Measurements from ENCODE around the gene LANCL2.

DNA sequence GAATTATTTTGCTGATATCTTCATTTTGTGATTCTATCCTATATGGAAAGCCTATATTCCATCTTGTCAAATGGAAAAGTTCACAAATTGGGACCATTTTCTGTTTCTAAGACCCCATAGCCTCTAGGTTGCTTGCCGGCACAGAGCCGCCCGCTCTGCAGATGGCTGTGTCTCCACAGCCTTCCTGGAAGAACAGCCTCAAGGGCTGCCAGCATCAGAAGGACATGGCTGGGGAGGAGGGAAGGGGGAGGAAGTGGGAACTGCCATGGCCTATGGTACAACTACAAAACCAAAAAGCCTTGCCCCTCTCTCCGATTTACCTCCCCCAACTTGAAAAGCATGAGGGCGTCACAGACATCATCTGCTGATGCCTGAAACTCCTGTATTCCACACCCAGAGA, 75.9 kb downstream of the LANCL2 start:
- TF ChIP-seq, protein P1, sequence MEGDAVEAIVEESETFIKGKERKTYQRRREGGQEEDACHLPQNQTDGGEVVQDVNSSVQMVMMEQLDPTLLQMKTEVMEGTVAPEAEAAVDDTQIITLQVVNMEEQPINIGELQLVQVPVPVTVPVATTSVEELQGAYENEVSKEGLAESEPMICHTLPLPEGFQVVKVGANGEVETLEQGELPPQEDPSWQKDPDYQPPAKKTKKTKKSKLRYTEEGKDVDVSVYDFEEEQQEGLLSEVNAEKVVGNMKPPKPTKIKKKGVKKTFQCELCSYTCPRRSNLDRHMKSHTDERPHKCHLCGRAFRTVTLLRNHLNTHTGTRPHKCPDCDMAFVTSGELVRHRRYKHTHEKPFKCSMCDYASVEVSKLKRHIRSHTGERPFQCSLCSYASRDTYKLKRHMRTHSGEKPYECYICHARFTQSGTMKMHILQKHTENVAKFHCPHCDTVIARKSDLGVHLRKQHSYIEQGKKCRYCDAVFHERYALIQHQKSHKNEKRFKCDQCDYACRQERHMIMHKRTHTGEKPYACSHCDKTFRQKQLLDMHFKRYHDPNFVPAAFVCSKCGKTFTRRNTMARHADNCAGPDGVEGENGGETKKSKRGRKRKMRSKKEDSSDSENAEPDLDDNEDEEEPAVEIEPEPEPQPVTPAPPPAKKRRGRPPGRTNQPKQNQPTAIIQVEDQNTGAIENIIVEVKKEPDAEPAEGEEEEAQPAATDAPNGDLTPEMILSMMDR (IDR thresholded peaks at IDR 0.05), result no peak
- TF ChIP-seq ZFX (IDR thresholded peaks at IDR 0.05; ENCODE audit: borderline replicate concordance), result no peak

All from 22Rv1 (cell line).